Suprapubic skin (tissue), 4 donors: ENCODE data around the gene BPIFB2.

Source experiments
- CTCF ChIP-seq, 2 donors: fragments of 200-600 bp in 1 of 2; fragments of 450-650 bp in 1 of 2; sonication (generic) in 1 of 2; IDR thresholded peaks; one replicate each; pipeline ENCODE4 v1.5.1; 2016 to 2019; ENCODE audit warnings: antibody characterized with exemption in 2 of 2, mild to moderate bottlenecking in 1 of 2, moderate library complexity in 1 of 2
- POLR2A ChIP-seq, 2 donors: fragments of 450-650 bp; IDR thresholded peaks; one replicate each; pipeline ENCODE4 v1.6.1; 2017; ENCODE audit warnings: antibody characterized with exemption in 2 of 2, mild to moderate bottlenecking in 2 of 2, moderate library complexity in 2 of 2
- POLR2AphosphoS5 ChIP-seq, 3 donors: sonication (generic); formaldehyde crosslinking; IDR thresholded peaks; one replicate each; pipeline ENCODE4 v1.6.1; 2017; ENCODE audit warnings: antibody characterized with exemption in 3 of 3

GRCh38 chr20:32968478-32969241 is 38.8 kb upstream of the BPIFB2 start:
- TF ChIP-seq CTCF (IDR thresholded peaks at IDR 0.05) (no peak), POLR2A (IDR thresholded peaks at IDR 0.05) (no peak), POLR2AphosphoS5 (IDR thresholded peaks at IDR 0.05) (no peak)
